GM10266 (cell line): ENCODE results near the gene ARHGEF1.
"Not testable (repeated sequence)": the region's sequence is repeated elsewhere in the genome, so short reads cannot be mapped to it uniquely, and the experiment has no call there.

Experiments
- DNase-seq: peaks from one replicate; pipeline ENCODE4 v3.0.0; 2012; ENCODE audit errors: extremely low spot score
- CTCF ChIP-seq: IDR thresholded peaks from 2 replicates; pipeline ENCODE4 v1.5.1; 2012; ENCODE audit warnings: mild to moderate bottlenecking, low read depth; ENCODE audit not compliant: control insufficient read depth, insufficient read depth; ENCODE audit errors: missing control alignments

The ARHGEF1 gene

GRCh38 chr19:41869374-41869955, 13.5 kb upstream of the ARHGEF1 start:
- DNase-seq: no peak
- no peak for TF ChIP-seq CTCF

- DNase-seq: no peak
- TF ChIP-seq CTCF: no peak
Observed at GRCh38 chr19:41870401-41870873, 12.5 kb upstream of the ARHGEF1 start.

- peak; percentile 78 for DNase-seq
Observed at GRCh38 chr19:41871573-41872383, 11.2 kb upstream of the ARHGEF1 start.

GRCh38 chr19:41872384-41872774, 10.6 kb upstream of the ARHGEF1 start:
- no peak for TF ChIP-seq CTCF
- no peak for DNase-seq

More at GRCh38 chr19:41871573-41872383, 11.2 kb upstream of the ARHGEF1 start:
- TF ChIP-seq CTCF: no peak

GRCh38 chr19:41872775-41873647, 10.0 kb upstream of the ARHGEF1 start:
- TF ChIP-seq CTCF: peak; percentile 92
- no peak for DNase-seq

GRCh38 chr19:41875973-41876372, 7.0 kb upstream of the ARHGEF1 start:
- DNase-seq: not testable (repeated sequence)
